DOHH2 (cell line): ENCODE measurements around the gene GDF9.

Source experiments
- H3F3A ChIP-seq: fragments of 200-600 bp; sonication (generic), shearing (Covaris generic); 2 replicates; pipeline ENCODE4 v1.6.0; 2016; ENCODE audit warnings: antibody characterized with exemption, mild to moderate bottlenecking; ENCODE audit not compliant: control insufficient read depth, insufficient read depth
- H3K27ac ChIP-seq: fragments of 200-600 bp; sonication (generic); 2 replicates; pipeline ENCODE4 v1.5.1; 2014; ENCODE audit warnings: low read depth, mild to moderate bottlenecking, low read length, moderate library complexity
- H3K27me3 ChIP-seq: fragments of 200-600 bp; sonication (generic); 2 replicates; pipeline ENCODE4 v1.6.1; 2014; ENCODE audit warnings: mild to moderate bottlenecking, low read length, mixed read lengths; ENCODE audit not compliant: control insufficient read depth
- H3K36me3 ChIP-seq: fragments of 200-600 bp; sonication (generic); 2 replicates; pipeline ENCODE4 v1.6.1; 2014; ENCODE audit warnings: mild to moderate bottlenecking, low read length, moderate library complexity, mixed read lengths; ENCODE audit not compliant: control insufficient read depth
- H3K4me1 ChIP-seq: fragments of 200-600 bp; sonication (generic); 2 replicates; pipeline ENCODE4 v1.6.1; 2014; ENCODE audit warnings: mild to moderate bottlenecking, low read length, mixed read lengths; ENCODE audit not compliant: control insufficient read depth
- H3K4me2 ChIP-seq: fragments of 200-600 bp; sonication (generic); 2 replicates; pipeline ENCODE4 v1.6.0; 2014; ENCODE audit warnings: mild to moderate bottlenecking, low read length, moderate library complexity
- H3K4me3 ChIP-seq: fragments of 200-600 bp; sonication (generic); 2 replicates; pipeline ENCODE4 v1.5.1; 2014; ENCODE audit warnings: mild to moderate bottlenecking, low read length, mixed read lengths
- H3K79me2 ChIP-seq: fragments of 200-600 bp; sonication (generic); 2 replicates; pipeline ENCODE4 v1.6.1; 2014; ENCODE audit warnings: mild to moderate bottlenecking, low read length, mixed read lengths; ENCODE audit not compliant: control insufficient read depth
- H3K9me2 ChIP-seq: fragments of 200-600 bp; sonication (generic); replicated peaks from 2 replicates; pipeline ENCODE4 v1.6.1; 2014; ENCODE audit warnings: mild to moderate bottlenecking, low read length, mixed read lengths; ENCODE audit not compliant: control insufficient read depth
- H3K9me3 ChIP-seq: fragments of 200-600 bp; sonication (generic); 2 replicates; pipeline ENCODE4 v1.6.1; 2014; ENCODE audit warnings: antibody characterized with exemption, low read length, mixed read lengths; ENCODE audit not compliant: control insufficient read depth, insufficient read depth
- H4K20me1 ChIP-seq: fragments of 200-600 bp; sonication (generic); 2 replicates; pipeline ENCODE4 v1.6.0; 2014; ENCODE audit warnings: low read depth, mild to moderate bottlenecking, antibody characterized with exemption, low read length, moderate library complexity; ENCODE audit not compliant: control insufficient read depth, insufficient read depth
- CTCF ChIP-seq: fragments of 200-600 bp; sonication (generic); IDR thresholded peaks from one replicate; pipeline ENCODE4 v1.5.1; 2014; ENCODE audit warnings: antibody characterized with exemption, mild to moderate bottlenecking, low read depth, low read length; ENCODE audit not compliant: poor library complexity, severe bottlenecking
- EZH2phosphoT487 ChIP-seq: fragments of 200-600 bp; sonication (generic); IDR thresholded peaks from 2 replicates; pipeline ENCODE4 v1.6.1; 2017; ENCODE audit warnings: borderline replicate concordance, mild to moderate bottlenecking, antibody characterized with exemption, low read length, moderate library complexity, mixed read lengths

The GDF9 gene

GRCh38 chr5:132849347-132849746 lies 16.9 kb downstream of the GDF9 start:
- Histone ChIP-seq H3F3A (no peaks in the 10 kb centered on the region), H3K4me3 (no peak overlapping the region), H3K27ac (no peak overlapping the region), H3K36me3 (no peaks in the 10 kb centered on the region), H3K9me3 (no peaks in the 10 kb centered on the region), H4K20me1 (no peaks in the 10 kb centered on the region), H3K9me2 (no peaks in the 10 kb centered on the region), H3K79me2 (no peaks in the 10 kb centered on the region), H3K4me2 (no peak overlapping the region), H3K4me1 (no peaks in the 10 kb centered on the region), H3K27me3 (0 out of 2 replicates have a peak, but pooled peaks cover 6% of the 10 kb centered on the region)
- no peak for TF ChIP-seq CTCF

GRCh38 chr5:132848270-132848669 lies 18.0 kb downstream of the GDF9 start:
- 0 out of 2 replicates have a peak, but pooled peaks cover 6% of the 10 kb centered on the region for H3K27me3 ChIP-seq
- no peak overlapping the region for H3K4me3 ChIP-seq
- no peaks in the 10 kb centered on the region for H3F3A ChIP-seq
- no peaks in the 10 kb centered on the region for H3K79me2 ChIP-seq
- H3K27ac ChIP-seq: no peak overlapping the region
- H4K20me1 ChIP-seq: no peaks in the 10 kb centered on the region
- no peak overlapping the region for H3K4me2 ChIP-seq
- no peaks in the 10 kb centered on the region for H3K9me3 ChIP-seq
- H3K36me3 ChIP-seq: no peaks in the 10 kb centered on the region
- H3K4me1 ChIP-seq: no peaks in the 10 kb centered on the region
- no peak for TF ChIP-seq CTCF
- no peak for TF ChIP-seq EZH2phosphoT487
- H3K9me2 ChIP-seq: no peaks in the 10 kb centered on the region

GRCh38 chr5:132841305-132841704 lies 25.0 kb downstream of the GDF9 start:
- no peak overlapping the region for H3K4me3 ChIP-seq
- H3K27me3 ChIP-seq: no peaks in the 10 kb centered on the region
- H3K4me2 ChIP-seq: no peak overlapping the region
- no peaks in the 10 kb centered on the region for H3K9me2 ChIP-seq
- no peaks in the 10 kb centered on the region for H3K79me2 ChIP-seq
- no peak overlapping the region for H3K27ac ChIP-seq
- H3F3A ChIP-seq: no peaks in the 10 kb centered on the region
- peaks cover 9% of the 10 kb centered on the region for H3K4me1 ChIP-seq
- no peaks in the 10 kb centered on the region for H3K36me3 ChIP-seq
- no peaks in the 10 kb centered on the region for H4K20me1 ChIP-seq
- TF ChIP-seq CTCF (no peak), EZH2phosphoT487 (no peak)
- no peaks in the 10 kb centered on the region for H3K9me3 ChIP-seq

GRCh38 chr5:132840896-132841295 lies 25.4 kb downstream of the GDF9 start:
- Histone ChIP-seq H3K9me3 (no peaks in the 10 kb centered on the region), H3F3A (no peaks in the 10 kb centered on the region), H3K9me2 (no peaks in the 10 kb centered on the region), H3K4me1 (peaks cover 9% of the 10 kb centered on the region), H4K20me1 (no peaks in the 10 kb centered on the region), H3K79me2 (no peaks in the 10 kb centered on the region), H3K27ac (no peak overlapping the region), H3K4me3 (no peak overlapping the region), H3K4me2 (no peak overlapping the region), H3K27me3 (no peaks in the 10 kb centered on the region), H3K36me3 (no peaks in the 10 kb centered on the region)
- TF ChIP-seq EZH2phosphoT487 (no peak), CTCF (no peak)
